HPDE6-E6E7 (cell line): ENCODE data around the gene TBL1XR1.

Experiments used
- DNase-seq: peaks from one replicate; pipeline ENCODE4 v3.0.0; 2011; ENCODE audit warnings: missing footprints; ENCODE audit errors: extremely low spot score

The TBL1XR1 gene

GRCh38 chr3:177062052-177062732 lies 135.1 kb downstream of the TBL1XR1 start:
- DNase-seq: no peak

GRCh38 chr3:177061369-177061768 lies 135.9 kb downstream of the TBL1XR1 start:
- no peak for DNase-seq

- no peak for DNase-seq
Measured at GRCh38 chr3:177060492-177060891, 136.8 kb downstream of the TBL1XR1 start.

GRCh38 chr3:177058648-177059047 lies 138.6 kb downstream of the TBL1XR1 start:
- DNase-seq: no peak

- no peak for DNase-seq
Measured at GRCh38 chr3:177057768-177058167, 139.5 kb downstream of the TBL1XR1 start.

DNA sequence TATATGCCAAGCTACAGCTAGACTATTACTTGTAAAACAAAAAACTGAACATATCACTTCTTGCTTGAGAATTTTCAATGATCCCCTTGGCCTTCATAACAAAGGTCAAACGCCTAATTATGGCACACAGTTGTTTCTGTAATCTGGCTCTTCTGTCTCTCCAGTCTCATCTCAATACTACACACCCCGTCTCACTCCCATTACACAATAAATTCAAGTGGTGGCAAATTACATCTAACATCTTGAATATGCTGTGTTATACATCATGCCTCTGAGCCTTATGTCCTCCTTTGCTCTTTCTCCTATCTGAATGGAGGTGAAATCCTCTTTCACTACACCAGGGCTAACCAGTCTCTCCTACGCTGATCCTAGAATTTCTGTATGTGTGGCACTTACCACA lies 140.4 kb downstream of the TBL1XR1 start:
- DNase-seq: no peak

- DNase-seq: no peak
Measured at GRCh38 chr3:177055605-177056571, 141.4 kb downstream of the TBL1XR1 start.

DNA sequence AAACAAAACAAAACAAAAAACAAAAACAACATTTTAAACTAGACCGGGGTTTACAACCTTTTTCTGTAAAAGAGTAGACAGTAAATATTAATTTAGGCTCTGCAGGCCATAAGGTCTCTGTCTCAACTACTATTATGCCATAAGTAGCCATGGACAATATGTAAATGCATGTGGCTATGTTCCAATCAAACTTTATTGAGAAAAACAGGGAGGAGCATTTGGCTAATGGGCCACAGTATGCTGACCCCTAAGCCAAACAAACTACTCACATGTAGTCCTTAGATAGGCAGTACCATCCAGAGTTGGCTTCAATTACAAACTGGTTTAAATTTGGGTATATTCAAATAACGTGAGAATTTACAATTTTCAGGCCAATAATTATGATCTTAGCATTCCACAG lies 144.2 kb downstream of the TBL1XR1 start:
- DNase-seq: no peak

DNA sequence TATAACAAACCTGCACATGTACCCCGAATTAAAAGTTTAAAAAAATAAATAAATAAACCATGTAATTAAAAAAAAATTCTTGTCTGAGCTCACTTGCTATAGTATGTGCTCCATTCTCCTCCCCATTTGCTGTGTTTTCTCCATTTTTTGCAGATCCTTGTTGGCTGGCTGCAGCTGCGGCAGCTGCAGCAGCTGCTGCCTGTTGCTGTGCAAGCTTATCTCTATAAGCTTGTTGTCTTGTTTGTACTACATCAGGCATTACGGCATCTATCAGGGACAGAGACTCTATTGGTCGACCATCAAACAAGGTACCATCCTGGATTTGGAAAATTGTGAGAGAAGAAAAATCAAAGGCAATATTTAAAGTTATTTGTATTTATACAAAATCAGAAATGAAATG lies 145.9 kb downstream of the TBL1XR1 start:
- DNase-seq: no peak

- no peak for DNase-seq
Measured at GRCh38 chr3:177050501-177051237, 146.6 kb downstream of the TBL1XR1 start.

- DNase-seq: no peak
Measured at GRCh38 chr3:177045767-177046166, 151.5 kb downstream of the TBL1XR1 start.

GRCh38 chr3:177045222-177045621 lies 152.1 kb downstream of the TBL1XR1 start:
- DNase-seq: no peak

GRCh38 chr3:177041730-177042551 lies 155.3 kb downstream of the TBL1XR1 start:
- no peak for DNase-seq

DNA sequence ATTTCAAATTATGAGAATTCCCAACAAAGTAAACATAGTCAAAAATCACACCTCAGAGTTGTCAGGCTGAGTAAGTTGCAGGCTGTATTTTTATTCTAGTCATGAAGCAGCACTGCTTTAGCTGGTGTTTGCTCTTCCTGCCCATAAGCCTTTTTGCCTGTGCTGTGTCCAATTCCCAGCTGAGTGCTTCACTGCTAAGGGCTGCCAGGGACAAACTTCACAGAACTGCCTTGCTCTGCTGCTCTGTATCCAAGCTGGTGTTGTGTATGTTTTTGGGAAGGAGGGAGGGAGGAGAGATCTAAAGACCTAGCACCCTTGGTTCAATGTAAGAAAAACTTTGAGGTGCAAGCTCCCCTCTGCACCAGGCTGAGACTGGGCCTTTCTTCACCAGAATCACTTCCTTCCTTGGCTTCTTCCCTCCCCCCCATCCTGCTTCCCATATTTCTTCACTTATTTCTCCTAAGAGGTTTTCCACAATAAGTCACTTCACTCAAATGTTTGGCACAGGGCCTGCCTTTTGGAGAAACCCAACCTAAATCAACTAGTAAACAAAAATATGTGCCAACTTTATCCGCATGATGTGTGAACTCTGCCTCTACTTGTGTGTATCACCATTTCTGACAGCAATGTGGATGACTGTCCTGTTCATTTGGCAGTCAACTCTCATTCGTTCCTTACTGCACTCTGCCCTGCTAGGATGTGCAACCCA lies 156.1 kb downstream of the TBL1XR1 start:
- no peak for DNase-seq

DNA sequence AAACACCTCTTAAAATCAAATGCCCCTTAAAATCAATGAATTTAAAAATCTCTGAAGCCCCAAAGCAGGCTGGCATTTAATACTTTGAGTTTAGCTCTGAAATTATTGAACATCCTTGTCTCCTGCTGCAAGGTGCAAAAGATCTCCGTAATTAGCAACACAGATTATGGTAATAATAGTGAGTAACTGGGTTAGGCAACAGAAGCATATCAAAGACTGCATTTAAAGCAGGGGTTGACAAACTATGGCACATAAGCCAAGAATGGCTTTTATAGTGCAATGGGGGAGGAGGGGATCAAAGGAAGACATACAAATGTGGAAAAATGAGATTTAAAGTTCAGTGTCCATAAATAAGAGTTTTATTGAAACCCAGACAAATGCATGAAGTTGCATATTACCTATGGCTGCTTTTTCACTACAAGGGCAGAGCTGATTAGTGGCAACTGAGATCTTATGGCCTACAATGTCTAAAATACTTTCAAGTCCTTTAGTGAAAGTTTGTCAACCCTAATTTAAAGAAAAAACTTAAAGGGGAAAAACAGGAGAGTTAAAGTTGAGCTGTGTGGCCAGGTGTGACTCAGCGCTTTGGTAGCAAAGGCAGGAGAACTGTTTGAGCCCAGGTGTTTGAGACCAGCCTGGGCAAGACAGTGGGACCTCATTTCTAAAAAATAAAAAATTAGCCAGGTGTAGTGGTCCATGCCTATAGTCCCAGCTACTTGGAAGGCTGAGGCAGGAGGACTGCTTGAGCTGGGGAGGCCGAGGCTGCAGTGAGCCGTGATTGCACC lies 157.6 kb downstream of the TBL1XR1 start:
- no peak for DNase-seq

DNA sequence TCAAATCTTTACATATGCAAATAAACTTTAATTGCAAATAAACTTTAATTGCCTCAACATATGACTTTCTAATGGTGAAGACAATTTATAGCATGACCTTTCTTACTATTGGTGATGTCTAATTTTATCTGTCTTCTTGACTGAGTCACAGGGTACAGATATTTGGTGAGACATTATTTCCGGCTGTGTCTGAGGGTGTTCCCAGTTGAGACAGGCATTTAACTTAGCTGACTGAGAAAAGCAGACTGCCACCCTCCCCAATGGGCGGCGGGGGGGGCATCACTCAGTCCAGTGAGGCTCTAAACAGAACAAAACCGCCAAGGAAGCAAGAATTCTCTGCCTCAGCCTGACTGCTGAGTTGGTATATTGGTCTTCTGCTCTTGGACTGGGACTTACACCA lies 160.0 kb downstream of the TBL1XR1 start:
- DNase-seq: no peak

DNA sequence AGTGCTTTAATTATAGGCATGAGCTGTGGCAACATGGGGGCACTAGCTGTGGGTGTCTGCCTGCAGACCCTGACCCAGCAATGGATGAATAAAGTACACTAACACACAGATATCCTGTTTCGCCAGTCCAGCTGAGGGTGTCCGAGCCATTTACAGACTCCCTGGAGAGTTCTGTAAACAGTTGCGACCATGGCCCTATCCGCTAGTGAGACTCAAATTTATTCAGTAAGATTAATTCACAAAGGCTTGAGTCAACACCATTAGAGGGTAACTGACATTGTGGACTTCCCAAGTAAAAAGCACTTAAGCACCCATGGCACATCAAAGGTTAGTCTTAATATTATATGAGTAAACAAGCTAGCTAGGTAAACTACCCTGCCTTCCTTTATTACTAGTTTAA lies 161.6 kb downstream of the TBL1XR1 start:
- no peak for DNase-seq

DNA sequence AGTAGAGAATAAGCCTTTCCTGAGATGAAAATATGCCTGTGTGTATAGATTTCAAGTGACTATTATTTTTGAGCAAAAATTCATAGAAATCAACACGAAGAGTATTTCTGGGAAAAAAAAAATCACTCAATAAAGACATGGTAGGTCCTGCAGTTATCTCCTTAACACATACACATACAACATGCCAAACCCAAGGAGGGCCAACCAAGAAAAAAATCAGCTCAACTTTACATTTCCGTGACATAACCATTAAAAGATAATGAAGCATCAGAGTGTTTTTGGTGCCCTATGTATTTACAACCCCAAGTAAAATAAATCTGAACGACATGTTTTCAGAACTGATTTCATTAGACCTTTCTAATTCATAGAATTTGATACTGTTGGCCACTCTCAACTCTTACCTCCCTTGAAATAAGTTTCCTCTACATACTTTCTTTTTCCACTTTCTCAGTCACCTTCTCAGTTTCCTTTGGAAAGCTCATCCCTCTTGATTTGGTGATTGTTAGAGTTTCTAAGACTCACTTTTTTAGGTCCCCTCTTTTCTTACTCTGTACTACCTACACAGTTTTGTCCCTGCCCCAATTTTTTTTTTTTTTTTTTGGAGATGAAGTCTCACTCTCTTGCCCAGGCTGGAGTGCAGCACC lies 162.3 kb downstream of the TBL1XR1 start:
- DNase-seq: no peak

DNA sequence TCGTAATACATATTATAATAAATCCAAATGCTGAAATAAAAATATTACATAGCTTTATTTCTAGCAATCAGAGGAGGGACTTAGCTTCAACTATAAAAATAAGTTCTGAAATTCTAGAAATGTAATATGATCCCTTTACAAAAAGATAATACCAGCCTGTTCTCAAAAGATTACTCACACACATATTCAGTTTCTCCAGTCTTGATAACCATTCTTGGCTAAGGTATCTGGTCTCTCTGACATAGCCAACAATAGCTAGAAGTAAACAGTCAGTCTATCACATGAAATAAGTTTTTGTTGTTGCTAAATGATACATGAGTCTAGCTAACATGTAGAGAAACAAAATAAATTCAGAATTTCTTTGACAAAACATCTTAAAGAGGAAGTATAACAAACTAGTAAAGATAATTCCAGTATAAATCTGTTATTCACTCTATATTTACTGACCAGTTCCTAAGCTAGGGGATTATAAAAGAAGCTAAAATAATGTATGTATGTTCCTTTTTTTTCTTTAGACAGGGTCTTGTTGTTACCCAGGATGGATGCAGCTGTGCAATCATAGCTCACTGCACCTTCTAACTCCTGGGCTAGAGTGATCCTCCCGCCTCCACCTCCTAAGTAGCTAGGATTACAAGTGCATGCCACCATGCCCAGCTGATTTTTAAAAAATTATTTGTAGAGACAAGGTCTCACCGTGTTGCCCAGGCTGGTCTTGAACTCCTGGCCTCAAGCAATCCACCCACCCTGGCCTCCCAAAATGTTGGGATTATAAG lies 170.6 kb downstream of the TBL1XR1 start:
- no peak for DNase-seq
